ES-I3 (cell line): ENCODE measurements around the gene LSP1.

Source experiments
- H3K36me3 ChIP-seq: 2 replicates; pipeline ENCODE4 v1.6.1; 2013; ENCODE audit warnings: mild to moderate bottlenecking, low read length, control low read depth, moderate library complexity; ENCODE audit not compliant: insufficient read depth
- H3K4me1 ChIP-seq: 2 replicates; pipeline ENCODE4 v1.6.1; 2013; ENCODE audit warnings: mild to moderate bottlenecking, control low read depth, low read length; ENCODE audit not compliant: insufficient read depth
- H3K9ac ChIP-seq: 2 replicates; pipeline ENCODE4 v1.6.1; 2013; ENCODE audit warnings: low read depth, mild to moderate bottlenecking, low read length, moderate library complexity
- H3K9me3 ChIP-seq: 2 replicates; pipeline ENCODE4 v1.6.1; 2013; ENCODE audit warnings: mild to moderate bottlenecking, low read length, moderate library complexity; ENCODE audit not compliant: control insufficient read depth, insufficient read depth

Gene LSP1

DNA sequence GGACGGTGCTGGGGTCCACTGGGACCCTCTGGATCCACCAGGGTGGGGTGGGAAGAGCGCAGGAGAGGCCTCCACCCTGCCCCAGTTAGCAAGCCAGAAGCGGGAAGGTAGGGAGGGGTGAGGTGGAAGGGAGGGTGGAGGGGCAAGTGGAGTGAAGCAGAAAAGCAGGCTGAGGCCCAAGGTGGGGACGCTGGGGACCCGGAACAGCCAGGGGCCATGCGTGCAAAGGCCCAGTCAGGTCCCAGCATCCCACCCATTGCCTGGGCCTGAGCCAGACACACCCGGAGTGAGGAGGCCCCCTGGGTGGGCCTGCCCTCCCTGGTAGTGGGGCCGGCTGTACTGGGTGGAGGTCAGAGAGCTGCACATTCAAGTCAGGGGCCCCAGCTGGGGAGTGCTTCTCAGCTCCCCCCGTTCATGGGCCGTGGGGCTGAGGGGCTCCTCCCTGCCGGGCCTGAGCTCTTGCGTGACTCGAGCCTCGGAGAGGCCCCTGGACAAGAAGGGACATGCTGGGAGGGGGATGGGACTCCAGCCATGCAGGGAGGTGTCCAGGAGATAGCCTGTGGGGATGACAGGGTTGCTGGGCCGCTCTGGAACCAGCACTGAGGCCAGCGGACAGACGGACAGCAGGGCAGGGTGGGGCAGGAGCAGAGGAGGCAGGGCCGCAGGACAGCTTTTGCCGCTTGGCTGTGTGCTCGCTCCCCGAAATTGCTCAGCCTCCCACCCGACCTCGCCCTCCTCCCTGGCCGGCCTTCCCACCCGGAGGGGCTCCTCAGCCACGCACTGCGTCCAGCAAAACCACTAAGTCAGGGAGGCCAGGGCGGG, 74.4 kb downstream of the LSP1 start:
- no peaks in the 10 kb centered on the region for H3K36me3 ChIP-seq
- H3K4me1 ChIP-seq, result peaks cover 3% of the 10 kb centered on the region; the same call in 1 of the 2 replicates
- H3K9me3 ChIP-seq, result no peaks in the 10 kb centered on the region
- no peak overlapping the region for H3K9ac ChIP-seq

- no peaks in the 10 kb centered on the region for H3K9me3 ChIP-seq
- peaks cover 3% of the 10 kb centered on the region; the same call in 1 of the 2 replicates for H3K4me1 ChIP-seq
- no peak overlapping the region for H3K9ac ChIP-seq
- no peaks in the 10 kb centered on the region for H3K36me3 ChIP-seq
These were observed 75.1 kb downstream of the LSP1 start for GRCh38 chr11:1927848-1928469.

GRCh38 chr11:1928470-1928890, 75.6 kb downstream of the LSP1 start:
- Histone ChIP-seq H3K9me3 (no peaks in the 10 kb centered on the region), H3K36me3 (no peaks in the 10 kb centered on the region), H3K4me1 (peaks cover 3% of the 10 kb centered on the region; the same call in 1 of the 2 replicates), H3K9ac (no peak overlapping the region)

- Histone ChIP-seq H3K9me3 (no peaks in the 10 kb centered on the region), H3K4me1 (peaks cover 3% of the 10 kb centered on the region; the same call in 1 of the 2 replicates), H3K36me3 (no peaks in the 10 kb centered on the region), H3K9ac (no peak overlapping the region)
These were observed 76.1 kb downstream of the LSP1 start for GRCh38 chr11:1928891-1929541.

DNA sequence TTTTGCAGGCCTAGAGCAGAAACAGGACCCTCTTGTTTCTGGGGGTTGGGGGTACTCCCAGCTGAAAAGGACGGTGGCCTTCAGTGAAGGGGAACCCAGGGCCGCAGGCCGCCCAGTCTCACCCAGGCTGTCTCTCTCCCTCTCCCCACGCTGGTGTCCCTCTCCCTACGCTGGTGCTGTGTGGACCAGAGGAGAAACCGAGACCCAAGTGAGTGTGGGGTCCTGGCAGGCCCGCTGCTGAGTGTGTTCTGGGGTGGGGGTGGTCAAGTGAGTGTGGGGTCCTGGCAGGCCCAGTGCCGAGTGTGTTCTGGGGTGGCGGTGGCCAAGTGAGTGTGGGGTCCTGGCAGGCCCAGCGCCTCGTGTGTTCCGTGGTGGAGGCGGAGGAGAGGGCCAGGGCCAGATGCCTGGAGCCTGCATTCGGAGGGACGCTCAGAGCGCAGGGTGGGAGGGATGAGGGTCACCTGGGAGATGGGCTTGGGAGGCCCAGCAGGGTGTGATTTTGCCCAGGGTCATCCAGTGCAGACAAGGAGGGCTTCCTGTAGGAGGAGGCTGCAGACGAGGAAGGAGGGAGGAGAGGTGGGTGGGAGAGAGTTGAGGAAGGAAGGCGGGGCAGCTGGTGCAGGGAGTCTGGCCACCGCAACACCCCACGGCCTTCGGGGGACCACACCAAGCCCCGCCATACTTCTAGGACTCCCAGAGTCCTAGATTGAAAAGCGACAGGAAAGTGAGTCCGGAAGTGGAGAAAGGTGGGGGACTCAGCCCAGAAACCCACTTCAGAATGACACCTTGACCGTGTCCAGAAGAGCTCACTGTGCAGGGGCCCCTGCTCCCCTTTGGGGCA, 77.0 kb downstream of the LSP1 start:
- Histone ChIP-seq H3K9me3 (no peaks in the 10 kb centered on the region), H3K9ac (no peak overlapping the region), H3K4me1 (peaks cover 3% of the 10 kb centered on the region; the same call in 1 of the 2 replicates), H3K36me3 (no peaks in the 10 kb centered on the region)

DNA sequence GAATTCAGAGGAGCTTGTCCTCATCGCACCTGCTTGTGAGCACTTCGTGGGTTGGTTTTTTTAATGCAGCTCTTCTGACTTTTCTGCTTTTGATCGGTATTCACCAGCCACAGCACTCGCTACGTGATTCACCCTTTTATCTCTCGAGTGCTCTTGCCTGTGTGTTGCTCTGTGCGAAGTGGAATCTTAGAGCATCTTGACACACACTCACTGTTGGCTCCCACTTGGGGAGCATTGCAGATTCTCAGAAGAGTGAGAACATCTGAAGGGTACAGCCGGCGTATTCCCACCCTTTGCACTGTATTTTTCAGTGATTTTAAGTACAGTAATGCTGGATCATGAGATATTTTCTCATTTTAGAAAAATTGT, 77.6 kb downstream of the LSP1 start:
- H3K4me1 ChIP-seq, result peaks cover 3% of the 10 kb centered on the region; the same call in 1 of the 2 replicates
- no peak overlapping the region for H3K9ac ChIP-seq
- no peaks in the 10 kb centered on the region for H3K9me3 ChIP-seq
- H3K36me3 ChIP-seq, result no peaks in the 10 kb centered on the region

DNA sequence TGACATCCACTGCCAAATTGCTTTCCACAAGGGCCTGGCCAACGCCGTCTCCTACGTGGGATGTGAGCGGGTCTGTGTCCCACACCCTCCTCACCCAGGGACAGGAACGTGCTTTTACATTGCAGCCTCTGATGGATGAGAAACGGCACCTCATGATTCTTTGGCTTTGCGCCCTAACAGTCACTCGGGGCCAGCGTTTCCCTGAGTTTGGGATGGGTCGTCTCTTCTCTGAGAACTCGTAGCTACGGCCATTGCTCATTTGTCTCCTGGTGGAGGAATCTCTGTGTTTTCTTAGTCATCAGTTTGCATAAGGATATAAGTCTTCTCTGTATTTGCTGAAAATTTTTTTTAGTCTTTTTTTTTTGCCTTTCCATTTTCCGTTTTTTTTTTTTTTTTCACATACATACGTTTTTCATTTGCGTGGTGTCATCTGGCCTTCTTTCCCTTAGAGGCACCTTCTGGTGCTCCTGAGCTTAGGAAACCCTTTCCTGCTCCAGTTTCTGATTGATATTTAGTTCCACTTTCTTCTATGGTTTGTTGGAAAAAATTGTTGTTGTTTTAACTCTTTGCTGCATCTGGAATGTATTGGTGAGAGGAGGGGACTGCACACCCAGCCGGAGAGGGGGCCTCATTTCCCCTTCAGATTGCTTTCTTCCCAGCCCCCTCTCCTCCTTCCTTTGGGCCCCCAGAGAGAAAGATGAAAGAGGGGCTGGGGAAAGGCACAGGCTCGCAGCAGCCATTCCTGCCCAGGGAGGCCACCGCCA, 78.6 kb downstream of the LSP1 start:
- peaks cover 3% of the 10 kb centered on the region; the same call in 1 of the 2 replicates for H3K4me1 ChIP-seq
- H3K9ac ChIP-seq, result no peak overlapping the region
- H3K36me3 ChIP-seq, result no peaks in the 10 kb centered on the region
- no peaks in the 10 kb centered on the region for H3K9me3 ChIP-seq

GRCh38 chr11:1932105-1932480, 79.2 kb downstream of the LSP1 start:
- H3K9ac ChIP-seq, result no peak overlapping the region
- no peaks in the 10 kb centered on the region for H3K36me3 ChIP-seq
- peaks cover 3% of the 10 kb centered on the region; the same call in 1 of the 2 replicates for H3K4me1 ChIP-seq
- no peaks in the 10 kb centered on the region for H3K9me3 ChIP-seq

- no peaks in the 10 kb centered on the region for H3K36me3 ChIP-seq
- H3K9ac ChIP-seq, result no peak overlapping the region
- H3K4me1 ChIP-seq, result no peaks in the 10 kb centered on the region
- H3K9me3 ChIP-seq, result no peaks in the 10 kb centered on the region
These were observed 79.8 kb downstream of the LSP1 start for GRCh38 chr11:1932681-1933080.

GRCh38 chr11:1933416-1934334, 80.8 kb downstream of the LSP1 start:
- no peaks in the 10 kb centered on the region for H3K36me3 ChIP-seq
- H3K9me3 ChIP-seq, result no peaks in the 10 kb centered on the region
- H3K9ac ChIP-seq, result no peak overlapping the region
- H3K4me1 ChIP-seq, result no peaks in the 10 kb centered on the region

- H3K9ac ChIP-seq, result no peak overlapping the region
- no peaks in the 10 kb centered on the region for H3K36me3 ChIP-seq
- no peaks in the 10 kb centered on the region for H3K4me1 ChIP-seq
- H3K9me3 ChIP-seq, result no peaks in the 10 kb centered on the region
These were observed 81.7 kb downstream of the LSP1 start for GRCh38 chr11:1934335-1935155.
